Gastrocnemius medialis (tissue), 4 donors: ENCODE results near the gene ATAD3A.

Experiments used
- POLR2A ChIP-seq, 2 donors: fragments of 450-650 bp; IDR thresholded peaks; one replicate each; pipeline ENCODE4 v1.6.1; 2017; ENCODE audit warnings: antibody characterized with exemption in 2 of 2, mild to moderate bottlenecking in 2 of 2, moderate library complexity in 2 of 2
- TF ChIP-seq, protein P1 (sequence below), 5 experiments: fragments of 450-650 bp in 3 of 5; fragments of 200-600 bp in 2 of 5; sonication (generic) in 2 of 5; IDR thresholded peaks in 4 of 5; conservative IDR thresholded peaks in 1 of 5; 1 replicate in 4 of 5; 2 replicates in 1 of 5; pipeline ENCODE4 v1.5.1; 2016 to 2019; ENCODE audit warnings: antibody characterized with exemption in 5 of 5, mild to moderate bottlenecking in 3 of 5, moderate library complexity in 3 of 5

DNA sequence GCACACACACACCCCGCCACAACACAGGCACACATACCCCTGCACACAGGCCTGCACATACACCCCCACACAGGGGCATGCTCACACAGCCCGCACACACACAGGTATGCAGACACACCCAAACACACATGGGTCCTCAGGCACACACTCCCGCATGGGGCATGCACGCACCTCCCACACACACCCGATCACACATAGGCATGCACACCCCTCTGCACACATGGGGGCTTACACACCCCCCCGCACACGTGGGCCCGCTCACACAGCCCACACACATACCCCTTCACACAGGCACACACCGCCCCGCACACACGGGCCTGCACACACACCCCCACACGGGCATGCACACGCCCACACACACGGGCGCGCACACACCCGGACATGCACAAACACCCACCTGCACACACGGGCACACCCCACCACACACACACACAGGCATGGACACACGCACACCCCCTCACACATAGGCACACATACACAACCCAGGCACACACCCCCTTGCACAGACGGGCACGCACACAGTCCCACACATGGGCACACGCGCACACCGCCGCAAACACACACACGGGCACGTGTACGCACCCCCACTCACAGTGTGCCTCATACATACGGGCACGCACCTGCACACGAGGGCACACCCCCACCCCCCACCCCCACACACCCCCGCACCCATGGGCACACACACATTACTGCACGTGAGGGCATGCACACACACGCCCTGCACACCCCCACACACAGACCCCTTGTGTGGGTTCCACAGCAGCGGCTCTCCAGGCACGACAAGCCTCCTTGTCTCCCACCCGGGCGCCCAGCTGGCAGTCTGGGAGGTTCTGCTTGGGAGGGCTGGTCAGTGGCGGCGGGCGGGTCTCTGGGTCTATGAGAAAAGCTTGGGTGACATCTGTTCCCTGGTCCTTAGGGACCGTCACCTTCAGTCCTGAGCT, 32.1 kb upstream of the ATAD3A start:
- TF ChIP-seq, protein P1, sequence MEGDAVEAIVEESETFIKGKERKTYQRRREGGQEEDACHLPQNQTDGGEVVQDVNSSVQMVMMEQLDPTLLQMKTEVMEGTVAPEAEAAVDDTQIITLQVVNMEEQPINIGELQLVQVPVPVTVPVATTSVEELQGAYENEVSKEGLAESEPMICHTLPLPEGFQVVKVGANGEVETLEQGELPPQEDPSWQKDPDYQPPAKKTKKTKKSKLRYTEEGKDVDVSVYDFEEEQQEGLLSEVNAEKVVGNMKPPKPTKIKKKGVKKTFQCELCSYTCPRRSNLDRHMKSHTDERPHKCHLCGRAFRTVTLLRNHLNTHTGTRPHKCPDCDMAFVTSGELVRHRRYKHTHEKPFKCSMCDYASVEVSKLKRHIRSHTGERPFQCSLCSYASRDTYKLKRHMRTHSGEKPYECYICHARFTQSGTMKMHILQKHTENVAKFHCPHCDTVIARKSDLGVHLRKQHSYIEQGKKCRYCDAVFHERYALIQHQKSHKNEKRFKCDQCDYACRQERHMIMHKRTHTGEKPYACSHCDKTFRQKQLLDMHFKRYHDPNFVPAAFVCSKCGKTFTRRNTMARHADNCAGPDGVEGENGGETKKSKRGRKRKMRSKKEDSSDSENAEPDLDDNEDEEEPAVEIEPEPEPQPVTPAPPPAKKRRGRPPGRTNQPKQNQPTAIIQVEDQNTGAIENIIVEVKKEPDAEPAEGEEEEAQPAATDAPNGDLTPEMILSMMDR (IDR thresholded peaks at IDR 0.05 in 4 of 5, conservative IDR thresholded peaks at IDR 0.05 in 1 of 5) = no peak
- TF ChIP-seq POLR2A (IDR thresholded peaks at IDR 0.05) = no peak
